NCI-H345 (cell line): ENCODE results near the gene HSD17B14.
"Not testable (repeated sequence)": the region's sequence is repeated elsewhere in the genome, so short reads cannot be mapped to it uniquely, and the experiment has no call there.

ENCODE experiments used
- DNase-seq: peaks from one replicate; lab custom pipeline; 2025; lab: John Stamatoyannopoulos, UW

The HSD17B14 gene

DNA sequence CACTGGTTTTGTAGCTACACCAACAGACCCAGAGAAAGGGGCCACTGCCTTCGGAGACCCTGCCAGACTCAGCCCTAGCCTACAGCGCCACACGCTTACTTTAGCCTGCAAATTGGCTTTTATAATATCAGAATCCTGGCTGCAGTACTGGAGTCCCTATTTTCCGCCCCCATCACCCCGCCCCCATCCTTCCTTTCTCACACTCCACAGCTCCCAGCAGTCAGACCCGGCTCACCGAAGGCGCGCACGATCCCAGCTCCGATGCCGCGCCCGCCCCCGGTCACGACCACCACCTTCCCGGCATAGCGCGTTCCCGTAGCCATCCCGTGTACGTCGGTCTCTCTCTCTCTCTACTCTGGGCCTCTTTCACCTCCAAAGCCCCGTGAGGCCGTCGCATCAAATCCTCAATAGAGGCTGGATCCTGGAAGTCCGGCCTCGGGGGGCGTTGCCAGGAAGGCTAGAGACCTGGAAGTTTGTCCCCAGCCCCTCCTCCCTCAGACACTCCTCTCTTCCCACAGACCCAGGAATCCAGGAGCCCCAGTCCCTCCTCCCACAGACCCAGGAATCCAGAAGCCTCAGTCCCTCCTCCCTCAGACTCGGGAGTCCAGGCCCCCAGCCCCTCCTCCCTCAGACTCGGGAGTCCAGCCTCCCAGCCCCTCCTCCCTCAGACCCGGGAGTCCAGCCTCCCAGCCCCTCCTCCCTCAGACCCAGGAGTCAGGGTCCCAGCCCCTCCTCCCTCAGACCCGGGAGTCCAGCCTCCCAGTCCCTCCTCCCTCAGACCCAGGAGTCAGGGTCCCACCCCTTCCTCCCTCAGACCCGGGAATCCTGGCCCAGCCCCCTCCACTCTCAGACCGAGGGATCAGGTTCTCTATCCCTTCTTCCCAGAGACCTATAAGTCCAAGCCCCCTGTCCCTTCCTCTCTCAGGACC, at the start of gene HSD17B14:
TSS of gene HSD17B14 (minus strand) at position 403 of the 929 bp plus-strand sequence. CDS start at position 323, 80 bp downstream.
- DNase-seq, result peak; percentile 72

DNA sequence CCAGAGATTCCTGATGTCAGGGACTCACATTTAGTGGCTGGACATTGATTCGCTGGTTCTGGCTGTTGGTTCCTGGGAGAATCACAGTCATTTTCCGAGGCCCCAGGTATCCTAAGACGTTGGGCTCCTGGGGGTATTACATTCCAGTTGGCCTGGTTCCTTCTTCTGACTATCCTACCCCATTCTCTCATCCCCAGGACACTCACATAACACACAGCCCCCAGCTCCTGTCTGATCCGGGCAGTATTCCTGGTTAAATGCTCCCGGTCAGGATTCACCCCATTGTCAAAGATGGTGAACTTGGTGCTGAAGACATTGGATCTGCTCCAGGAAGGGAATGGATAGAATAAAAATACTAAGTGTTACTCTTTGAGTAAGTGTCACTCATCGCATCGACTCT, 47.4 kb upstream of the HSD17B14 start:
- DNase-seq, result no peak

DNA sequence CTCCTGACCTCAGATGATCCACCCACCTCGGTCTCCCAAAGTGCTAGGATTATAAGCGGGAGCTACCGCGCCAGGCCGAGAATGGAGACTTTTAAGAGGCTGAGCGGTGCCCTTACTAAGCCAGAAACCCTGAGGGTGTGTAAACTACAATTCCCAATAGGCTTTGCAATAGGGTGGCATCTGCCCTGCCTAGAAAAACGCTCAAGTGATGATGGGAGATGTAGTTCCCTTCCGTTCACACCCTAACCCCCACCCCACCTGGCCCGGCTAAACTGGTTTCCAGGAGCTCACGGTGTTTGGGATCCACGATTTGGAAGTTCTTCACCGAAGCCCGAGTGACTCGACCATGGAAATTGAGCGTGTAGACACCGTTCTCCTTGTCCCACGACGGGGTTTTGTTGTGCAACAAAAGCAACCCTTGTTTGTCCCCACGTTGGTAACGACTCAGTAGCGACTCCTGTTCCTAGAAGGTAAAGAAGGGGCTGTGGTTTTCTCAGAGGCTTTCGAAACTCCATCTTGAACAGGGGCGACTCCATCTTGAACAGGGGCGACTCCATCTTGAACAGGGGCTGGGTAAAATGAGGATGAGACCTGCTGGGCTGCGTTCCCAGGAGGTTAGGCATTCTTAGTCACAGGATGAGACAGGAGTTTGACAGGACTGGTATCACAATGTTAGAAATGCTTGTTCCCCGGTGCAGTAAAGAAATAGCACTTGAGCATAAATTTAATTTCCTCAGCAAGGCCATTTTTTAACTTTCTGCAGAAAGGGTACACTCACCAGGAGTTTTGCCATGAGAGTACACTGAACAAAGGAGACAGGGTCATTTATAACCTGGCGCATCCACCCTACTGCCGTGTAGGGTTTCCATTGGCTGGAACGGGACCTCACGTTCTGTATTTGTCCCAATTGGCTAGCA, 45.7 kb upstream of the HSD17B14 start:
- DNase-seq, result no peak

DNA sequence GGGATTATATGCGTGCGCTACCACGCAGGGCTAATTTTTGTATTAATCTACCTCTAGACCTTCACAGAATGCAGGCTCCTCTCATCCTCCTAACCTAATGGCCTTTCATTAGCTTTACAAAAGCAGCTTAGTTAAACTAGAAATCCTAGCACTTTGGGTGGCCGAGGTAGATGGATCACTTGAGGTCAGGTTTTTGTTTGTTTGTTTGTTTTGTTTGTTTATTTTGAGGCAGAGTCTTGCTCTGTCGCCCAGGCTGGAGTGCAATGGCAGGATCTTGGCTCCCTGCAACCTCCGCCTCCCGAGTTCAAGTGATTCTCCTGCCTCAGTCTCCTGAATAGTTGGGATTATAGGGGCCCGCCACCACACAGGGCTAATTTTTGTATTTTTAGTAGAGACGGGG, 43.4 kb upstream of the HSD17B14 start:
- not testable (repeated sequence) for DNase-seq

DNA sequence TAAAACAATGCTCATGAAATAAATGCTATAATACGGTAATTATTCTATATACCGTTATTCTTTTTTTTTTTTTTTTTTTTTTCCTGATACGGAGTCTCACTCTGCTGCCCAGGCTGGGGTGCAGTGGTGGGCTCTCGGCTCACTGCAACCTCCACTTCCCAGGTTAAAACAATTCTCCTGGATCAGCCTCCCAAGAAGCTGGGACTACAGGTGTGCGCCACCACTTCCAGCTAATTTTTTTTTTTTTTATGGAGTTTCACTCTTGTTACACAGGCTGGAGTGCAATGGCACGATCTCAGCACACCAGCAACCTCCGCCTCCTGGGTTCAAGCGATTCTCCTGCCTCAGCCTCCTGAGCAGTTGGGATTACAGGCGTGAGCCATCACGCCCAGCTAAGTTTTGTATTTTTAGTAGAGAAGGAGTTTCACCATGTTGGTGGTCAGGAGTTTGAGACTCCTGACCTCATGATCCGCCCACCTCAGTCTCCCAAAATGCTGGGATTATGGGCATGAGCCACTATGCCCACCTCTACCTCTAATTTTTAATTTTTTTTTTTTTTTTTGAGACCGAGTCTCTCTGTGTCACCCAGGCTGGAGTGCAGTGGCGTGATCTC, 42.8 kb upstream of the HSD17B14 start:
- DNase-seq, result no peak

- DNase-seq, result no peak
These were observed 42.1 kb upstream of the HSD17B14 start for GRCh38 chr19:48878196-48879024.

DNA sequence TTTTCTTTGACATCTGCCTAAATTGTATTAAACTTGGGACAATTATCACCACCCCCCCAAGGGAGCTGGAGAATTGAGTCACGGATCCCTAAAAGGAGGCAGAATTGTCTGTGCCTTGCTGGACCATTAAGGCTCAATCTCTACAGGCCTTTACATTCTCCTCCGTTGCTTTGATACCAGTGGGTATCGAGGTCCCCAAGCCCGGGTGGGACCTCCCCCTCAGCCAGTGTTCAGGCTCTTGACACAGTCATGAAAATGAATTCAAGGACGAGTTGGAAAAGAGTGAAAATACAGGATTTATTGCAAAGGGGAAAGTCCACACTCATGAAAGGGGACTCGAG, 41.5 kb upstream of the HSD17B14 start:
- no peak for DNase-seq

DNA sequence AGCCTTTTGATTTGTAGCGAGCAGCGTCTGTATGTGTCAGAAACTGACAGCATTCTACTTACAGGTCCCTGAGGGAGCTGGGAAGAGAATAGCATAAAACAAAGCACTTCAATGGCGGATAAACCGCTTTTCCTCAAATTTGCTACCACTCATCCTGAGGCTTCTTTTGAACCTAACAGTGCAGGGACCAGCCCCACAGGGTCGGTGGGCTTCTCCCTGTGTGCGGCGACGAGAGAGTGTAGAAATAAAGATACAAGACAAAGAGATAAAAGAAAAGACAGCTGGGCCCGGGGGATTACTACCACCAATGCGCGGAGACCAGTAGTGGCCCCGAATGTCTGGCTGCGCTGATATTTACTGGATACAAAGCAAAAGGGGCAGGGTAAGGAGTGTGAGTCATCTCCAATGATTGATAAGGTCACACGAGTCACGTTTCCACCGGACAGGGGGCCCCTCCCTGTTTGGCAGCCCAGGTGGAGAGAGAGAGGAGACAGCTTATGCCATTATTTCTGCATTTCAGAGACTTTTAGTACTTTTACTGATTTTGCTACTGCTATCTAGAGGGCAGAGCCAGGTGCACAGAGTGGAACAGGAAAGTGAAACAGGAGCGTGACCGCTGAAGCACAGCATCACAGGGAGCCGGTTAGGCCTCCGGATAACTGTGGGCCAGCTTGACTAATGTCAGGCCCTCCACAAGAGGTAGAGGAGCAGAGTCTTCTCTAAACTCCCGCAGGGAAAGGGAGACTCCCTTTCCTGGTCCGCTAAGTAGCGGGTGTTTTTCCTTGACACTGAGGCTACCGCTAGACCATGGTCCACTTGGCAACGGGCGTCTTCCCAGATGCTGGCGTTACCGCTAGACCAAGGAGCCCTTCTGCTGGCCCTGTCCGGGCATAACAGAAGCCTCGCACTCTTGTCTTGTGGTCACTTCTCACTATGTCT, 40.0 kb upstream of the HSD17B14 start:
- not testable (repeated sequence) for DNase-seq

DNA sequence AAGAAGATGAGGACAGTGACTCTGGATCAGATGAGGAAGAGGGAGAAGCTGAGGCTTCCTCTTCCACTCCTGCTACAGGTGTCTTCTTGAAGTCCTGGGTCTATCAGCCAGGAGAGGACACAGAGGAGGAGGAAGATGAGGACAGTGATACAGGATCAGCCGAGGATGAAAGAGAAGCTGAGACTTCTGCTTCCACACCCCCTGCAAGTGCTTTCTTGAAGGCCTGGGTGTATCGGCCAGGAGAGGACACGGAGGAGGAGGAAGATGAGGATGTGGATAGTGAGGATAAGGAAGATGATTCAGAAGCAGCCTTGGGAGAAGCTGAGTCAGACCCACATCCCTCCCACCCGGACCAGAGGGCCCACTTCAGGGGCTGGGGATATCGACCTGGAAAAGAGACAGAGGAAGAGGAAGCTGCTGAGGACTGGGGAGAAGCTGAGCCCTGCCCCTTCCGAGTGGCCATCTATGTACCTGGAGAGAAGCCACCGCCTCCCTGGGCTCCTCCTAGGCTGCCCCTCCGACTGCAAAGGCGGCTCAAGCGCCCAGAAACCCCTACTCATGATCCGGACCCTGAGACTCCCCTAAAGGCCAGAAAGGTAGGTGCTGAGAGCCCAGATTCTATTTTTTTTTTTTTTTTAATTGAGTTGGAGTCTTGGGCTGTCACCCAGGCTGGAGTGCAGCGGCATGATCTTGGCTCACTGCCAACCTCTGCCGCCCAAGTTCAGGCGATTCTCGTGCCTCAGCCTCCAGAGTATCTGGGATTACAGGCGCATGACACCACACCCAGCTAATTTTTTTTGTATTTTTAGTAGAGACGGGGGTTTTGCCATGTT, 38.2 kb upstream of the HSD17B14 start:
- DNase-seq, result peak; percentile 40

- DNase-seq, result no peak
These were observed 37.4 kb upstream of the HSD17B14 start for GRCh38 chr19:48873476-48874302.

- DNase-seq, result peak; percentile 67
These were observed 36.7 kb upstream of the HSD17B14 start for GRCh38 chr19:48872884-48873475.

DNA sequence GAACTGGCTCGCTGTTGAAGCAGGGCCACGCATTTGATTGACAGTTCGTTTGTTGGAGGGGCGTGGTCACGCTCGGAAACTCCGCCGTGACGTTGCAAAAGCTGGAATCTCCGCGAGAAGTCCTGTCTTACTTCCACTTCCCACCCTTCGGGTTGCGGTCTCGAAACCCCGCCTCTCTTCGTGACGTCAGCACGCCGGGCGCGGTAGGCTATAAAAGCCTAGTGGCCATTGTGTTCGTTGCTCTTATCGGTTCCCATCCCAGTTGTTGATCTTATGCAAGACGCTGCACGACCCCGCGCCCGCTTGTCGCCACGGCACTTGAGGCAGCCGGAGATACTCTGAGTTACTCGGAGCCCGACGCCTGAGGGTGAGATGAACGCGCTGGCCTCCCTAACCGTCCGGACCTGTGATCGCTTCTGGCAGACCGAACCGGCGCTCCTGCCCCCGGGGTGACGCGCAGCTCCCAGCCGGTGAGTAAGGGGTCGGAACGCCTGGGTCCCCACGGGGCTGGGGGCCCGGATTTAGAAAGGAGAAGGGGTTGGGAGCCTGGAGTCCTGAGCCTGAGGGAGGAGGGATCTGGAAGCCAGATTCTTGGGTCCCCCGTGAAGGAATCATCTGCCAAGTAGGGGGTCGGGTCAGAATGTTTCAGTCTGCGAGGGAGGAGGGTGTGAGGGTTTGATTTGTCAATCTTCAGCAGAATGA, 36.0 kb upstream of the HSD17B14 start, which contains the start of gene PPP1R15A:
TSS of gene PPP1R15A (plus strand) at position 240 of the 702 bp plus-strand sequence. CDS start 813 bp downstream, outside the sequence.
- DNase-seq, result peak; percentile 94

DNA sequence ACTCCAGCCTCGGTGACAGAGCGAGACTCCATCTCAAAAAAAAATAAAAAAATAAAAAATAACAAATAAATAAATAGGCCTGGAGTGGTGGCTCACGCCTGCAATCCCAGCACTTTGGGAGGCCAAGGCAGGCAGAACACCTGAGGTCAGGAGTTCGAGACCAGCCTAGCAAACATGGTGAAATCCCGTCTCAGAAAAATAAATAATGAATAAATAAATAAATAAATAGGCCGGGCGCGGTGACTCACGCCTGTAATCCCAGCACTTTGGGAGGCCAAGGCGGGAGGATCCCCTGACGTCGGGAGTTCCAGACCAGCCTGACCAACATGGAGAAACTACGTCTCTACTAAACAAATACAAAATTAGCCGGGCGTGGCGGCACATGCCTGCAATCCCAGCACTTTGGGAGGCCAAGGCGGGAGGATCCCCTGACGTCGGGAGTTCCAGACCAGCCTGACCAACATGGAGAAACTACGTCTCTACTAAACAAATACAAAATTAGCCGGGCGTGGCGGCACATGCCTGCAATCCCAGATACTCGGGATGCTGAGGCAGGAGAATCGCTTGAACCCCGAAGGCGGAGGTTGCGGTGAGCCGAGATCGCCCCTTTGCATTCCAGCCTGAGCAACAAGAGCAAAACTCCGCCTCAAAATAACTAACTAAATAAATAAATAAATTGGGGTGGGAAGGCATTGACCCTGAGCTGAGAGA, 35.3 kb upstream of the HSD17B14 start:
- not testable (repeated sequence) for DNase-seq

DNA sequence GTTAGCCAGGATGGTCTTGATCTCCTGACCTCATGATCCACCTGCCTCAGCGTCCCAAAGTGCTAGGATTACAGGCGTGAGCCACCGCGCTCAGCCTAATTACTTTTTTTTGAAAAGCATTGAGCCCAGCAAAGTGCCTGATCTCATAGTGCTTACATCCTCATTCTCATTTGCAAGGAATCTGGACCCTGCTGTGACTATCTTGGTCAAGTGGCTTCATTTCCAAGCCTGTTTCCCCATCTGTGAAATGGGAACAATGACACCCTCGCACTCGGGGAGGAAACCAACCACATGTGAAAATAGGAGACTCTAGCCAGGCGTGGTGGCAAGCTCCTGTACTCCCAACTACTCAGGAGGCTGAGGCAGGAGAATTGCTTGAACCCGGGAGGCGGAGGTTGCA, 33.8 kb upstream of the HSD17B14 start:
- DNase-seq, result no peak

GRCh38 chr19:48868114-48868886, 32.0 kb upstream of the HSD17B14 start, which contains the start of gene PLEKHA4:
Gene PLEKHA4 (minus strand): TSS chr19:48868617. CDS start chr19:48867620, 997 bp downstream.
- no peak for DNase-seq

- no peak for DNase-seq
These were observed 31.4 kb upstream of the HSD17B14 start for GRCh38 chr19:48867746-48868113.
